HCT116 (cell line): ENCODE results near the gene ARVCF. TPM values are rescaled to one million over a fixed set of nuclear protein-coding genes. Genes with fewer than 3 reads are reported as not detected.

ENCODE experiments used
- ATAC-seq: fragments of 200-7000 bp; cut with Tn5 transposase; 2 replicates; pipeline ENCODE4 v1.9.1; 2020; ENCODE audit warnings: mild to moderate bottlenecking, moderate library complexity
- BruUV-seq: library from RNA; stranded (reverse); fragments of 400-500 nt; replicated peaks from 2 replicates; lab custom pipeline; 2021; lab: Mats Ljungman, UMichigan
- CTCF ChIA-PET: fragments of 300-600 bp; sonication (Branson Sonifier 250); formaldehyde crosslinking; loops from one replicate; lab custom pipeline; 2021; ENCODE audit warnings: antibody characterized with exemption; lab: Charles Lee
- POLR2A ChIA-PET: fragments of 300-600, 350-600 bp; sonication (Branson Sonifier 250); formaldehyde crosslinking; loops from one replicate; lab custom pipeline; 2021; ENCODE audit warnings: antibody characterized with exemption; lab: Charles Lee
- RAD21 ChIA-PET, 2 experiments: fragments of 300-600 bp; sonication (Branson Sonifier 250); formaldehyde crosslinking; loops; one replicate each; lab custom pipeline; 2023; ENCODE audit warnings: low total read pairs in 2 of 2; ENCODE audit not compliant: uncharacterized antibody in 2 of 2, unreplicated experiment in 2 of 2, low non-redundant PET in 1 of 2; lab: Charles Lee
- DNase-seq: peaks from one replicate; pipeline ENCODE4 v3.0.0-alpha.2; 2010; ENCODE audit warnings: low read depth, low spot score
- H2AFZ ChIP-seq: fragments of 200-600 bp; shearing (Covaris generic), sonication (generic); 2 replicates; pipeline ENCODE4 v1.6.1; 2017; ENCODE audit warnings: low read depth, mixed run types, mixed read lengths, antibody characterized with exemption, low read length; ENCODE audit not compliant: poor library complexity, severe bottlenecking
- H3K27ac ChIP-seq: 2 replicates; pipeline ENCODE4 v1.5.1; 2012; ENCODE audit warnings: low read depth, low read length
- H3K27me3 ChIP-seq: fragments of 200-600 bp; sonication (generic); 2 replicates; pipeline ENCODE4 v1.6.1; 2016; ENCODE audit warnings: mixed run types, low read length, mixed read lengths; ENCODE audit not compliant: insufficient read depth
- H3K36me3 ChIP-seq, 2 experiments: fragments of 200-500 bp in 1 of 2; fragments of 200-600 bp in 1 of 2; sonication (Bioruptor generic) in 1 of 2; sonication (generic) in 1 of 2; 2 replicates each; pipeline versions ENCODE4 v1.5.1 to v1.6.1; 2014 to 2016; ENCODE audit warnings: low read length in 2 of 2, inconsistent platforms in 1 of 2, mixed read lengths in 1 of 2, mixed run types in 1 of 2; ENCODE audit not compliant: insufficient read depth in 2 of 2, control insufficient read depth in 1 of 2
- H3K4me1 ChIP-seq, 2 experiments: fragments of 200-600 bp in 1 of 2; sonication (generic) in 1 of 2; 2 replicates each; pipeline versions ENCODE4 v1.5.1 to v1.6.1; 2012 to 2017; ENCODE audit warnings: low read length in 2 of 2, inconsistent platforms in 1 of 2, mild to moderate bottlenecking in 1 of 2, mixed read lengths in 1 of 2, mixed run types in 1 of 2, moderate library complexity in 1 of 2; ENCODE audit not compliant: insufficient read depth in 2 of 2, control insufficient read depth in 1 of 2
- H3K4me2 ChIP-seq: fragments of 200-600 bp; sonication (generic); 2 replicates; pipeline ENCODE4 v1.6.1; 2017; ENCODE audit warnings: mixed run types, low read length, mixed read lengths
- H3K4me3 ChIP-seq, 2 experiments: fragments of 200-600 bp in 1 of 2; sonication (generic) in 1 of 2; replicated peaks in 1 of 2; 2 replicates each; pipeline ENCODE4 v1.5.1; 2011 to 2016; ENCODE audit warnings: low read length in 2 of 2, control low read depth in 1 of 2, low read depth in 1 of 2, mild to moderate bottlenecking in 1 of 2, mixed read lengths in 1 of 2, mixed run types in 1 of 2
- H3K79me2 ChIP-seq: fragments of 200-600 bp; sonication (generic); 2 replicates; pipeline ENCODE4 v1.6.1; 2017; ENCODE audit warnings: mild to moderate bottlenecking, mixed run types, low read length, moderate library complexity, mixed read lengths; ENCODE audit not compliant: insufficient read depth
- H3K9ac ChIP-seq: fragments of 200-600 bp; sonication (generic); 2 replicates; pipeline ENCODE4 v1.6.1; 2016; ENCODE audit warnings: low read length, mixed read lengths
- H3K9me2 ChIP-seq: fragments of 200-600 bp; sonication (generic), shearing (Covaris generic); 2 replicates; pipeline ENCODE4 v1.6.1; 2017; ENCODE audit warnings: mixed run types, mild to moderate bottlenecking, moderate library complexity; ENCODE audit not compliant: insufficient read depth
- H3K9me3 ChIP-seq, 2 experiments: fragments of 200-500 bp in 1 of 2; fragments of 200-600 bp in 1 of 2; sonication (Bioruptor generic) in 1 of 2; sonication (generic) in 1 of 2; 2 replicates each; pipeline ENCODE4 v1.6.1; 2014 to 2017; ENCODE audit warnings: low read length in 2 of 2, mixed read lengths in 2 of 2, inconsistent platforms in 1 of 2, low read depth in 1 of 2, mild to moderate bottlenecking in 1 of 2, mixed run types in 1 of 2, moderate library complexity in 1 of 2; ENCODE audit not compliant: control insufficient read depth in 1 of 2, insufficient read depth in 1 of 2
- H4K20me1 ChIP-seq: fragments of 200-600 bp; sonication (generic), shearing (Covaris generic); 2 replicates; pipeline ENCODE4 v1.6.1; 2017; ENCODE audit warnings: mixed run types, mild to moderate bottlenecking, moderate library complexity; ENCODE audit not compliant: insufficient read depth
- CEBPB ChIP-seq: IDR thresholded peaks from 2 replicates; pipeline ENCODE4 v1.6.1; 2012; ENCODE audit warnings: low read depth
- CTCF ChIP-seq, 3 experiments: fragments of 200-600 bp in 1 of 3; sonication (generic) in 1 of 3; IDR thresholded peaks in 2 of 3; conservative IDR thresholded peaks in 1 of 3; 2 replicates each; pipeline ENCODE4 v1.5.1; 2012 to 2017; ENCODE audit warnings: low read depth in 2 of 3, low read length in 2 of 3, antibody characterized with exemption in 1 of 3, borderline replicate concordance in 1 of 3, control low read depth in 1 of 3, mild to moderate bottlenecking in 1 of 3, mixed read lengths in 1 of 3, mixed run types in 1 of 3, moderate library complexity in 1 of 3; ENCODE audit not compliant: insufficient read depth in 1 of 3
- EZH2 ChIP-seq: fragments of 200-600 bp; sonication (generic); IDR thresholded peaks from 2 replicates; pipeline ENCODE4 v1.6.1; 2017; ENCODE audit warnings: antibody characterized with exemption, mixed run types
- MAX ChIP-seq: IDR thresholded peaks from 2 replicates; pipeline ENCODE4 v1.6.1; 2012
- SRF ChIP-seq: IDR thresholded peaks from 2 replicates; pipeline ENCODE4 v1.6.1; 2012; ENCODE audit warnings: low read depth
- intact Hi-C: fragments of 100-400 bp; cut with micrococcal nuclease; formaldehyde crosslinking; loops from 2 replicates; pipeline ENCODE4 v1.10.0; 2022
- total RNA-seq: library from RNA; stranded (reverse); gene quantifications from one replicate; pipeline ENCODE4 v1.2.1, GENCODE V29; 2021; ENCODE audit not compliant: unreplicated experiment

Gene ARVCF
- total RNA-seq, 1 experiment from 2014 or later = 42.8 TPM

- no peak overlapping the region for H2AFZ ChIP-seq
- CTCF ChIA-PET = no interaction called here
- intact Hi-C loops = no loop called here
- 0 out of 6 replicates have a peak, but pooled peaks of 1 of the 3 experiments have one; percentile 22 for TF ChIP-seq CTCF (IDR thresholded peaks at IDR 0.05 in 2 of 3, conservative IDR thresholded peaks at IDR 0.05 in 1 of 3; ENCODE audit: borderline replicate concordance in 1 of 3, insufficient read depth in 1 of 3, low read depth in 2 of 3, low read length in 2 of 3)
- peak; percentile 40; the same call in 1 of the 2 replicates for TF ChIP-seq MAX
- TF ChIP-seq CEBPB = no peak
- no peak for TF ChIP-seq EZH2
- TF ChIP-seq SRF = no peak
- TF ChIP-seq, all 23 proteins: peak for 2
- H3K36me3 ChIP-seq = no peaks in the 10 kb centered on the region
- no TSS peak for BruUV-seq
- H3K9me2 ChIP-seq = no peaks in the 10 kb centered on the region
- ChIA-PET RAD21 (no interaction called here), POLR2A (no interaction called here)
- no peak overlapping the region for H3K27ac ChIP-seq
- no peak overlapping the region for H3K9ac ChIP-seq
- ATAC-seq (no peak), DNase-seq (no peak)
- H3K4me3 ChIP-seq = no peak overlapping the region
- H3K4me1 ChIP-seq = peaks cover 30 to 41% of the 10 kb centered on the region in 2 experiments
- H3K9me3 ChIP-seq = no peaks in the 10 kb centered on the region
- H3K27me3 ChIP-seq = no peaks in the 10 kb centered on the region
- no peaks in the 10 kb centered on the region for H3K79me2 ChIP-seq
- H3K4me2 ChIP-seq = no peak overlapping the region
- no peaks in the 10 kb centered on the region for H4K20me1 ChIP-seq
Observed at GRCh38 chr22:19957445-19957844, 59.2 kb downstream of the ARVCF start.
